ENCODE results near the gene HTR2C.

HTR2C gene

DNA sequence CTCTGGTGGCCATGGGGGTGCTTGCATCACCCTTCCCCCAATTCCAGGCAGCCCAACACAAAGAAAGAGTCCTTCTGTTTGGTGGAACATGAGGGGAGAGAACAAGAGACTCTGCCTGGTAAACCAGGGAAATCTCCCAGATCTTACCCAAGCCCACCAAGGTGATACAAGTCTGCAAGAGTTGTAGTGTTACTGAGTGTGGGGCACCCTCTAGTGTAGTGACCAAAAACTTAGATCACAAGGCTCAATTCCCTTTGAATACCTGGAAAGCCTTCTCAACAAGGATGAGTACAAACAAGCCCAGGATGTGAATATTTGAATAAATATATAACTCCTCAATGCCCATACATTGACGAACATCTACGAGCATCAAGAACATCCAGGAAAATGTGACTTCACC, 368.8 kb downstream of the HTR2C start:
- TF ChIP-seq, protein P1, sequence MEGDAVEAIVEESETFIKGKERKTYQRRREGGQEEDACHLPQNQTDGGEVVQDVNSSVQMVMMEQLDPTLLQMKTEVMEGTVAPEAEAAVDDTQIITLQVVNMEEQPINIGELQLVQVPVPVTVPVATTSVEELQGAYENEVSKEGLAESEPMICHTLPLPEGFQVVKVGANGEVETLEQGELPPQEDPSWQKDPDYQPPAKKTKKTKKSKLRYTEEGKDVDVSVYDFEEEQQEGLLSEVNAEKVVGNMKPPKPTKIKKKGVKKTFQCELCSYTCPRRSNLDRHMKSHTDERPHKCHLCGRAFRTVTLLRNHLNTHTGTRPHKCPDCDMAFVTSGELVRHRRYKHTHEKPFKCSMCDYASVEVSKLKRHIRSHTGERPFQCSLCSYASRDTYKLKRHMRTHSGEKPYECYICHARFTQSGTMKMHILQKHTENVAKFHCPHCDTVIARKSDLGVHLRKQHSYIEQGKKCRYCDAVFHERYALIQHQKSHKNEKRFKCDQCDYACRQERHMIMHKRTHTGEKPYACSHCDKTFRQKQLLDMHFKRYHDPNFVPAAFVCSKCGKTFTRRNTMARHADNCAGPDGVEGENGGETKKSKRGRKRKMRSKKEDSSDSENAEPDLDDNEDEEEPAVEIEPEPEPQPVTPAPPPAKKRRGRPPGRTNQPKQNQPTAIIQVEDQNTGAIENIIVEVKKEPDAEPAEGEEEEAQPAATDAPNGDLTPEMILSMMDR (IDR thresholded peaks at IDR 0.05; ENCODE audit: borderline replicate concordance, insufficient read depth, low read depth, low read length): no peak
- H3K4me3 ChIP-seq (ENCODE audit: low read depth, low read length): no peak overlapping the region

All from GM12875 (cell line).